ENCODE measurements around the gene CUL4B. TPM values are rescaled to one million over a fixed set of nuclear protein-coding genes. Genes with fewer than 3 reads are reported as not detected.

CUL4B gene
- total RNA-seq, 4 donors from 2014 or later, result 18.6 to 47.2 (median 28.4) TPM

DNA sequence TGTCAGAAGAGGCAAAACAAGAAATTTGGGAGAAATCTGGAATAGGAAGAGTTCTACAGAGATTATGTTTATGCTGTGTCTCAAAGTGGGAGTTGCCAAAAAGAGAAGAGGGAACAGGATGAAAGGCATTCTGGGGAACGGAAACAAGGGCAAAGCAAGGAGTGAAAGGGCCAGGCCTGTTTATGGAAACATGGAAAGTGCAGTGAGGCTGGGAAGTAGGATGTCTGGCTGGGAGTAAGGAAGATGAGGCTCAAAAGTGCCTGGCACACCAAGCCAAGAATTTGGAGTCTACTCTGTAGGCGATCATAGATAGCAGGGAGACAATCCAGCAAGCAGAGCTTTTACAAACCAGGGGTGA is 1.8 kb upstream of the CUL4B start:
- peak overlapping the region; percentile 98 for H3K27ac ChIP-seq
- no peak for TF ChIP-seq POLR2AphosphoS5 (IDR thresholded peaks at IDR 0.05)
- no peak for TF ChIP-seq EP300 (IDR thresholded peaks at IDR 0.05)
- no peak for TF ChIP-seq POLR2A (IDR thresholded peaks at IDR 0.05)
- TF ChIP-seq, protein P1, sequence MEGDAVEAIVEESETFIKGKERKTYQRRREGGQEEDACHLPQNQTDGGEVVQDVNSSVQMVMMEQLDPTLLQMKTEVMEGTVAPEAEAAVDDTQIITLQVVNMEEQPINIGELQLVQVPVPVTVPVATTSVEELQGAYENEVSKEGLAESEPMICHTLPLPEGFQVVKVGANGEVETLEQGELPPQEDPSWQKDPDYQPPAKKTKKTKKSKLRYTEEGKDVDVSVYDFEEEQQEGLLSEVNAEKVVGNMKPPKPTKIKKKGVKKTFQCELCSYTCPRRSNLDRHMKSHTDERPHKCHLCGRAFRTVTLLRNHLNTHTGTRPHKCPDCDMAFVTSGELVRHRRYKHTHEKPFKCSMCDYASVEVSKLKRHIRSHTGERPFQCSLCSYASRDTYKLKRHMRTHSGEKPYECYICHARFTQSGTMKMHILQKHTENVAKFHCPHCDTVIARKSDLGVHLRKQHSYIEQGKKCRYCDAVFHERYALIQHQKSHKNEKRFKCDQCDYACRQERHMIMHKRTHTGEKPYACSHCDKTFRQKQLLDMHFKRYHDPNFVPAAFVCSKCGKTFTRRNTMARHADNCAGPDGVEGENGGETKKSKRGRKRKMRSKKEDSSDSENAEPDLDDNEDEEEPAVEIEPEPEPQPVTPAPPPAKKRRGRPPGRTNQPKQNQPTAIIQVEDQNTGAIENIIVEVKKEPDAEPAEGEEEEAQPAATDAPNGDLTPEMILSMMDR (IDR thresholded peaks at IDR 0.05), result no peak
- no peaks in the 10 kb centered on the region for H3K36me3 ChIP-seq
- H3K4me3 ChIP-seq, result no peak overlapping the region
- H3K4me1 ChIP-seq, result peaks cover 24% of the 10 kb centered on the region
- 51% methylated on average over 2 of the region's 2 CpGs for WGBS
- no peaks in the 10 kb centered on the region for H3K9me3 ChIP-seq
- DNase-seq (ENCODE audit: low spot score in 2 of 2), result no peak
- no peaks in the 10 kb centered on the region for H3K27me3 ChIP-seq

DNA sequence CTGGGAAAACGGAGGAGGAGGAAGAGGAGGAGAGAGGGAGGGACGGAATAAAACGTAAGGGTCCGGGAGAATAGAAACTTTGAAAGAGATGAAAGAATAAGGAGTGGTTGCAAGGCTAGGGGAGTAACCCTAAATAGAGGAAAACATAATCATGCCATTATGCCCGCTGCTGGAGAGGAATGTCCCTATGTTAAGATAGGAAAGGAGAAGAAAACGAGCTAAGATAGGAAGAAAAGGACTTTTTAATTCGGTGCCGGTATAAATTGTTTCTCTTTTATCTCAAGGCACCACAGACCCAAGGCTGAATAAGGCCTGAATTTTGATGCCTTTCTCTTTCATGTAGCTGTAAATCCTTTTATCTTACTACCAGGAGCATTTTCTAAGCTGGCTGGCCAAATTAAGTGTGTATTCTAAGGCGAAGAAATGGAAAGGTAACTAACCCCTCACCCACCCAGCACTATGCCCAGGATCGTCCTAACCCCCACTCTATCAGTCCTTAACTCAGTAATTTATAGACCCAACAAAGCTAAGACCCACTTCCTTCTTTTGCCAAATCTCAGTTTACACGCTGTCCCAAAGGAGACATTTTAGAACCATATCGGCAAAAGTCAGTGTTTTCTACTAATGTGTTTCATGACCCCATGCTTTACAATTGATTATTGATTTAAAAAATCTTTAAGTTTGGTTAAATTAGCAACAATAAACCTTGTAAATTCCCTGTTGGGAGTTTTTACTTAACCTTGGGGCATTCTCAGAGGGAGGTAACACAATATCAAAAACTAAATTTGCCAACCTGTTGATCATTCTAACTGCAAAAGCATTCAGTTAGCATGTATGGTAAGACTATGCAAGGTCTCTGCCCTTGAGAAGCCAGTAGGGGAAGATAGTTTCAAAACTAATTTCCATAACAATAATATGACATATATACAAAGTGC is 1.1 kb upstream of the CUL4B start:
- DNase-seq (ENCODE audit: low spot score in 2 of 2), result no peak
- peaks cover 24% of the 10 kb centered on the region for H3K4me1 ChIP-seq
- no peaks in the 10 kb centered on the region for H3K27me3 ChIP-seq
- H3K4me3 ChIP-seq, result peak overlapping the region; percentile 60
- TF ChIP-seq, protein P1 (IDR thresholded peaks at IDR 0.05), result no peak
- TF ChIP-seq EP300 (IDR thresholded peaks at IDR 0.05), result no peak
- H3K36me3 ChIP-seq, result no peaks in the 10 kb centered on the region
- 33% methylated on average over 12 of the region's 12 CpGs for WGBS
- no peaks in the 10 kb centered on the region for H3K9me3 ChIP-seq
- peak overlapping the region; percentile 98 for H3K27ac ChIP-seq

DNA sequence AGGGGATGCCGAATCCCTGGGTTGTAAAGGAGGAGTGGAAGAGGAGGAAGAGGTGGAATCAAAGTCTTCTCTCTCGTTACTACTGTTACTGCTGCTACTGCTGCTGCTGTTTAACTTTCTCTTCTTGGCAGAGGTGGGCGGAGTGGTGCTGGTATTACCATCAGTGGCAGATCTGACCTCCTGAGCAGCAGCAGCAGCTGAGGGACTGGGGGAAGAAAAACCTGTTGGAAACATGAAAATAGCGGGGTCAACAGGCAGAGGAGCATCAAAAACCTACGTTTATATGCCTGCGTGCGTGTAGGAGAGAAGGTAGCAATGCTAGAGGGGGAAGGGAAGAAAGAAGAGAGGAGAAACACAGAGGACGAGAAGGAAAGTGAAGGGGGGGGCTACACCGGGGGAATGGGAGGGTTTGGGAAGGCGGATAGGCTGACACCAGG is 339 bp downstream of the CUL4B start:
- H3K4me3 ChIP-seq, result peak overlapping the region; percentile 60
- 23% methylated on average over 10 of the region's 10 CpGs for WGBS
- peak overlapping the region; percentile 98 for H3K27ac ChIP-seq
- no peaks in the 10 kb centered on the region for H3K27me3 ChIP-seq
- no peaks in the 10 kb centered on the region for H3K9me3 ChIP-seq
- H3K36me3 ChIP-seq, result no peaks in the 10 kb centered on the region
- TF ChIP-seq, protein P1 (IDR thresholded peaks at IDR 0.05), result no peak
- no peak for TF ChIP-seq POLR2A (IDR thresholded peaks at IDR 0.05)
- no peak for TF ChIP-seq EP300 (IDR thresholded peaks at IDR 0.05)
- no peak for TF ChIP-seq POLR2AphosphoS5 (IDR thresholded peaks at IDR 0.05)
- peaks cover 27% of the 10 kb centered on the region for H3K4me1 ChIP-seq
- no peak for DNase-seq (ENCODE audit: low spot score in 2 of 2)

DNA sequence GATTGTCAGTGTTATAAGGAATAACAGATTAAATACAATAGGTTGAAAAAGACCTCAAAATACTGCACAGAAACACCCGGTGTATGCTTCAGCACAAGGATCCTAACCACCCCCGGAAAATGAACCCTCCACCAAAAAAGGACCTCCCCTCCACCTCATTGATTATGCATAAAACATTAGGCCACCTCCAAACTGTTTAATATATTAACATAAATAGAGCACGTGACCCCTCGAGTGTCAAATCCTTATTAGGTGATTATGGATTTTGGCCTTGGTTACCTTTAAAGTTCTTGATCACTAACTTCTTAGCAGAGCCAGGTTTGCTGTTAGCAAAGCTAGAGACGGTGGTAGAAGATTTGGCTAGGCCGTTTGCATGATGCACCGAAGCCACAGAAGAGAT is 958 bp downstream of the CUL4B start:
- Histone ChIP-seq H3K27ac (peak overlapping the region; percentile 98), H3K36me3 (no peaks in the 10 kb centered on the region), H3K27me3 (no peaks in the 10 kb centered on the region), H3K4me1 (peaks cover 27% of the 10 kb centered on the region), H3K9me3 (no peaks in the 10 kb centered on the region), H3K4me3 (peak overlapping the region; percentile 60)
- no peak for DNase-seq (ENCODE audit: low spot score in 2 of 2)
- WGBS, result 47% methylated on average over 7 of the region's 7 CpGs
- TF ChIP-seq EP300 (IDR thresholded peaks at IDR 0.05) (no peak), POLR2AphosphoS5 (IDR thresholded peaks at IDR 0.05) (no peak), POLR2A (IDR thresholded peaks at IDR 0.05) (no peak)
- TF ChIP-seq, protein P1 (IDR thresholded peaks at IDR 0.05), result no peak

DNA sequence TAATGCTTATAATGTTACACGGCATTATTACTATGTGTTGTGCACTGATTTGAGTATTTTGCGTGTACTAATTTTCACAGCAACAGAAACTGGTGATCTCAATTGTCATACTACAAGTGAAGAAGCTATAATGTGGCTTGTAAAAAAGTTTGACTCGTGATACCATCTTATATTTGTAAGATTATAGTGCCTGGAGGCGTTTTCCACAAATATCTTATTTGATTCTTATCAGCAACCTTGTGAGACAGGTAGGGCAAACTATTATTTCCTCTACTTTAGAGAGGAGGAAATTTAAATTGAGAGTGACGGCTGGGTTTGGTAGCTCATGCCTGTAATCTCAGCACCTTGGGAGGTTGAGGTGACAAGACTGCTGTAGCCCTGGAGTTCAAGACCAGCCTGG is 4.5 kb downstream of the CUL4B start:
- peaks cover 18% of the 10 kb centered on the region for H3K4me1 ChIP-seq
- no peaks in the 10 kb centered on the region for H3K36me3 ChIP-seq
- H3K27ac ChIP-seq, result no peak overlapping the region
- TF ChIP-seq POLR2A (IDR thresholded peaks at IDR 0.05), result no peak
- WGBS, result 51% methylated on average over 5 of the region's 5 CpGs
- no peak overlapping the region for H3K4me3 ChIP-seq
- DNase-seq (ENCODE audit: low spot score in 2 of 2), result no peak
- H3K27me3 ChIP-seq, result no peaks in the 10 kb centered on the region
- no peaks in the 10 kb centered on the region for H3K9me3 ChIP-seq
